GM23338 (cell line): Measurements from ENCODE around the gene NOX5. TPM values are rescaled to one million over a fixed set of nuclear protein-coding genes. Genes with fewer than 3 reads are reported as not detected.

Source experiments
- ATAC-seq: fragments of 200-7000 bp; cut with Tn5 transposase; 3 replicates; pipeline ENCODE4 v1.9.1; 2020
- DNase-seq: peaks from one replicate; pipeline ENCODE4 v3.0.0-alpha.2; 2015; ENCODE audit warnings: low spot score
- H2AFZ ChIP-seq: fragments of 200-600 bp; sonication (generic); 2 replicates; pipeline ENCODE4 v1.8.0; 2016; ENCODE audit warnings: antibody characterized with exemption, mild to moderate bottlenecking, moderate library complexity
- H3F3A ChIP-seq: fragments of 200-600 bp; sonication (generic); replicated peaks from 2 replicates; pipeline ENCODE4 v1.8.0; 2017; ENCODE audit warnings: antibody characterized with exemption, mixed run types, low read depth
- H3K27ac ChIP-seq: fragments of 200-600 bp; sonication (generic); 2 replicates; pipeline ENCODE4 v1.6.1; 2016; ENCODE audit warnings: low read depth
- H3K27me3 ChIP-seq: fragments of 200-600 bp; sonication (generic); 2 replicates; pipeline ENCODE4 v1.8.0; 2016; ENCODE audit warnings: mild to moderate bottlenecking, mixed run types, moderate library complexity; ENCODE audit not compliant: insufficient read depth
- H3K36me3 ChIP-seq: fragments of 200-600 bp; sonication (generic); 2 replicates; pipeline ENCODE4 v1.8.0; 2016; ENCODE audit warnings: mild to moderate bottlenecking; ENCODE audit not compliant: insufficient read depth
- H3K4me1 ChIP-seq: fragments of 200-600 bp; sonication (generic); 2 replicates; pipeline ENCODE4 v1.8.0; 2016; ENCODE audit warnings: mild to moderate bottlenecking, moderate library complexity; ENCODE audit not compliant: insufficient read depth
- H3K4me2 ChIP-seq: fragments of 200-600 bp; sonication (generic); 2 replicates; pipeline ENCODE4 v1.7.1; 2017; ENCODE audit warnings: mixed run types
- H3K4me3 ChIP-seq: fragments of 200-600 bp; sonication (generic); 2 replicates; pipeline ENCODE4 v1.6.1; 2016; ENCODE audit warnings: mixed run types
- H3K79me2 ChIP-seq: fragments of 200-600 bp; sonication (generic); replicated peaks from 2 replicates; pipeline ENCODE4 v1.8.0; 2017; ENCODE audit warnings: mild to moderate bottlenecking; ENCODE audit not compliant: insufficient read depth
- H3K9me2 ChIP-seq: fragments of 200-600 bp; sonication (generic); 2 replicates; pipeline ENCODE4 v1.8.0; 2017; ENCODE audit not compliant: insufficient read depth
- H4K20me1 ChIP-seq: fragments of 200-600 bp; sonication (generic); replicated peaks from 2 replicates; pipeline ENCODE4 v1.8.0; 2017; ENCODE audit warnings: mild to moderate bottlenecking; ENCODE audit not compliant: insufficient read depth
- H3K27ac Mint-ChIP-seq: 2 replicates; pipeline ENCODE4 v1.8.0; 2020; ENCODE audit warnings: inconsistent platforms, mild to moderate bottlenecking, moderate library complexity, mixed read lengths
- H3K27me3 Mint-ChIP-seq: 3 replicates; pipeline ENCODE4 v1.8.0; 2022; ENCODE audit warnings: low read depth, mild to moderate bottlenecking, moderate library complexity, mixed read lengths, inconsistent platforms; ENCODE audit not compliant: insufficient read depth, poor library complexity
- H3K36me3 Mint-ChIP-seq: 3 replicates; pipeline ENCODE4 v1.8.0; 2021; ENCODE audit warnings: low read depth, mild to moderate bottlenecking, inconsistent platforms, moderate library complexity, mixed read lengths
- H3K4me1 Mint-ChIP-seq: 3 replicates; pipeline ENCODE4 v1.8.0; 2020; ENCODE audit warnings: mild to moderate bottlenecking, inconsistent platforms, mixed read lengths
- H3K4me3 Mint-ChIP-seq: 3 replicates; pipeline ENCODE4 v1.8.0; 2021; ENCODE audit warnings: moderate library complexity, mild to moderate bottlenecking, inconsistent platforms, mixed read lengths
- H3K9me3 Mint-ChIP-seq: 3 replicates; pipeline ENCODE4 v1.8.0; 2020; ENCODE audit warnings: moderate library complexity, mild to moderate bottlenecking, inconsistent platforms, mixed read lengths
- CREB1 ChIP-seq: fragments of 250-450 bp; sonication (Bioruptor Pico); IDR thresholded peaks from 2 replicates; pipeline ENCODE4 v1.5.0; 2020; ENCODE audit warnings: low read depth, mild to moderate bottlenecking, moderate library complexity
- EZH2 ChIP-seq: fragments of 200-600 bp; sonication (generic); IDR thresholded peaks from one replicate; pipeline ENCODE4 v1.8.0; 2017; ENCODE audit warnings: antibody characterized with exemption, mild to moderate bottlenecking, low read depth; ENCODE audit not compliant: unreplicated experiment
- JUNB ChIP-seq: IDR thresholded peaks from one replicate; pipeline ENCODE4 v1.6.1; 2016; ENCODE audit warnings: antibody characterized with exemption; ENCODE audit not compliant: unreplicated experiment
- STAT1 ChIP-seq: IDR thresholded peaks from one replicate; pipeline ENCODE4 v1.6.1; 2016; ENCODE audit warnings: antibody characterized with exemption; ENCODE audit not compliant: unreplicated experiment
- polyA plus RNA-seq: library from polyadenylated mRNA; unstranded; fragments of >200 nt; fragmentation: Nextera tagmentation; extraction: Ambion mirVana; gene quantifications from 2 replicates; pipeline ENCODE4 v1.2.1, GENCODE V29; 2016
- total RNA-seq: library from RNA; depleted of rRNA; stranded (reverse); fragments of >200 nt; shearing (Covaris generic); gene quantifications from 2 replicates; pipeline ENCODE4 v1.2.3, GENCODE V29; 2014
- TF ChIP-seq, protein P1 (sequence below): fragments of 250-450 bp; sonication (Bioruptor Pico); IDR thresholded peaks from 2 replicates; pipeline ENCODE4 v1.5.0; 2020; ENCODE audit warnings: mild to moderate bottlenecking, moderate library complexity

Gene NOX5
- total and polyA plus RNA-seq, 2 experiments from 2014 or later, result 0.03 TPM; not detected in 1

DNA sequence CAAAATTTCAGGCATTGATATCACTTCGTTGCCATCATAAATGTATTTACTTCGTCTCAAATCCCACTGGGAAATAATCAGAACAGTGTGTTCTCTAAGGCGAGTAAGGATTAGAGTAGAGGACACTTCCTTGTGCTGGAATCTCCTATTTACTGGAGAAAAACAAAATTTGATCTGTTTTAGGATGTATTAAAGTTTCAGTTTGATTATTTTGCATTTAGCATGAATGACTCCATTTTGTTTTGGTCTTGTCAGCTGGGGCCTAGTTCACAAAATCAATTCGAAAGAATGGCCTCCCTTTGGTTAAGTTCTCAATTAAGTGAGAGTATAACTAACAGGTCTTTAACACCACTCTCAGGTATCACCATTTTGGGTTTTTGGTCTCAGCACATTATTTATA is 11.7 kb upstream of the NOX5 start:
- Histone ChIP-seq H3K27ac (no peak overlapping the region), H3K4me1 (peaks cover 27% of the 10 kb centered on the region), H2AFZ (no peak overlapping the region), H4K20me1 (no peaks in the 10 kb centered on the region), H3K4me3 (no peak overlapping the region), H3K36me3 (peaks cover 7% of the 10 kb centered on the region; the same call in 1 of the 2 replicates), H3K79me2 (no peaks in the 10 kb centered on the region), H3K9me2 (peaks cover 5% of the 10 kb centered on the region), H3K27me3 (no peaks in the 10 kb centered on the region), H3F3A (no peaks in the 10 kb centered on the region), H3K4me2 (no peak overlapping the region)
- Mint-ChIP-seq H3K27me3 (peaks cover 7% of the 10 kb centered on the region), H3K27ac (no peak overlapping the region), H3K36me3 (peaks cover 5% of the 10 kb centered on the region), H3K9me3 (peaks cover 9% of the 10 kb centered on the region), H3K4me3 (no peak overlapping the region), H3K4me1 (peaks cover 35% of the 10 kb centered on the region)
- DNase-seq, result no peak
- ATAC-seq, result no peak
- TF ChIP-seq JUNB (no peak), CREB1 (no peak), EZH2 (no peak), STAT1 (no peak)
- TF ChIP-seq, protein P1, sequence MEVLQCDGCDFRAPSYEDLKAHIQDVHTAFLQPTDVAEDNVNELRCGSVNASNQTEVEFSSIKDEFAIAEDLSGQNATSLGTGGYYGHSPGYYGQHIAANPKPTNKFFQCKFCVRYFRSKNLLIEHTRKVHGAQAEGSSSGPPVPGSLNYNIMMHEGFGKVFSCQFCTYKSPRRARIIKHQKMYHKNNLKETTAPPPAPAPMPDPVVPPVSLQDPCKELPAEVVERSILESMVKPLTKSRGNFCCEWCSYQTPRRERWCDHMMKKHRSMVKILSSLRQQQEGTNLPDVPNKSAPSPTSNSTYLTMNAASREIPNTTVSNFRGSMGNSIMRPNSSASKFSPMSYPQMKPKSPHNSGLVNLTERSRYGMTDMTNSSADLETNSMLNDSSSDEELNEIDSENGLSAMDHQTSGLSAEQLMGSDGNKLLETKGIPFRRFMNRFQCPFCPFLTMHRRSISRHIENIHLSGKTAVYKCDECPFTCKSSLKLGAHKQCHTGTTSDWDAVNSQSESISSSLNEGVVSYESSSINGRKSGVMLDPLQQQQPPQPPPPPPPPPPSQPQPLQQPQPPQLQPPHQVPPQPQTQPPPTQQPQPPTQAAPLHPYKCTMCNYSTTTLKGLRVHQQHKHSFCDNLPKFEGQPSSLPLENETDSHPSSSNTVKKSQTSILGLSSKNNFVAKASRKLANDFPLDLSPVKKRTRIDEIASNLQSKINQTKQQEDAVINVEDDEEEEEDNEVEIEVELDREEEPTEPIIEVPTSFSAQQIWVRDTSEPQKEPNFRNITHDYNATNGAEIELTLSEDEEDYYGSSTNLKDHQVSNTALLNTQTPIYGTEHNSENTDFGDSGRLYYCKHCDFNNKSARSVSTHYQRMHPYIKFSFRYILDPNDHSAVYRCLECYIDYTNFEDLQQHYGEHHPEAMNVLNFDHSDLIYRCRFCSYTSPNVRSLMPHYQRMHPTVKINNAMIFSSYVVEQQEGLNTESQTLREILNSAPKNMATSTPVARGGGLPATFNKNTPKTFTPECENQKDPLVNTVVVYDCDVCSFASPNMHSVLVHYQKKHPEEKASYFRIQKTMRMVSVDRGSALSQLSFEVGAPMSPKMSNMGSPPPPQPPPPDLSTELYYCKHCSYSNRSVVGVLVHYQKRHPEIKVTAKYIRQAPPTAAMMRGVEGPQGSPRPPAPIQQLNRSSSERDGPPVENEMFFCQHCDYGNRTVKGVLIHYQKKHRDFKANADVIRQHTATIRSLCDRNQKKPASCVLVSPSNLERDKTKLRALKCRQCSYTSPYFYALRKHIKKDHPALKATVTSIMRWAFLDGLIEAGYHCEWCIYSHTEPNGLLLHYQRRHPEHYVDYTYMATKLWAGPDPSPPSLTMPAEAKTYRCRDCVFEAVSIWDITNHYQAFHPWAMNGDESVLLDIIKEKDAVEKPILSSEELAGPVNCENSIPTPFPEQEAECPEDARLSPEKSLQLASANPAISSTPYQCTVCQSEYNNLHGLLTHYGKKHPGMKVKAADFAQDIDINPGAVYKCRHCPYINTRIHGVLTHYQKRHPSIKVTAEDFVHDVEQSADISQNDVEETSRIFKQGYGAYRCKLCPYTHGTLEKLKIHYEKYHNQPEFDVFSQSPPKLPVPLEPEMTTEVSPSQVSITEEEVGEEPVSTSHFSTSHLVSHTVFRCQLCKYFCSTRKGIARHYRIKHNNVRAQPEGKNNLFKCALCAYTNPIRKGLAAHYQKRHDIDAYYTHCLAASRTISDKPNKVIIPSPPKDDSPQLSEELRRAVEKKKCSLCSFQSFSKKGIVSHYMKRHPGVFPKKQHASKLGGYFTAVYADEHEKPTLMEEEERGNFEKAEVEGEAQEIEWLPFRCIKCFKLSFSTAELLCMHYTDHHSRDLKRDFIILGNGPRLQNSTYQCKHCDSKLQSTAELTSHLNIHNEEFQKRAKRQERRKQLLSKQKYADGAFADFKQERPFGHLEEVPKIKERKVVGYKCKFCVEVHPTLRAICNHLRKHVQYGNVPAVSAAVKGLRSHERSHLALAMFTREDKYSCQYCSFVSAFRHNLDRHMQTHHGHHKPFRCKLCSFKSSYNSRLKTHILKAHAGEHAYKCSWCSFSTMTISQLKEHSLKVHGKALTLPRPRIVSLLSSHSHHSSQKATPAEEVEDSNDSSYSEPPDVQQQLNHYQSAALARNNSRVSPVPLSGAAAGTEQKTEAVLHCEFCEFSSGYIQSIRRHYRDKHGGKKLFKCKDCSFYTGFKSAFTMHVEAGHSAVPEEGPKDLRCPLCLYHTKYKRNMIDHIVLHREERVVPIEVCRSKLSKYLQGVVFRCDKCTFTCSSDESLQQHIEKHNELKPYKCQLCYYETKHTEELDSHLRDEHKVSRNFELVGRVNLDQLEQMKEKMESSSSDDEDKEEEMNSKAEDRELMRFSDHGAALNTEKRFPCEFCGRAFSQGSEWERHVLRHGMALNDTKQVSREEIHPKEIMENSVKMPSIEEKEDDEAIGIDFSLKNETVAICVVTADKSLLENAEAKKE (CRISPR knock-in tag), result no peak

GRCh38 chr15:69004011-69004410 is 10.5 kb upstream of the NOX5 start:
- H3F3A ChIP-seq, result no peaks in the 10 kb centered on the region
- Mint-ChIP-seq H3K36me3 (peaks cover 8% of the 10 kb centered on the region), H3K9me3 (peaks cover 16% of the 10 kb centered on the region), H3K27me3 (peaks cover 7% of the 10 kb centered on the region), H3K4me3 (no peak overlapping the region), H3K4me1 (peaks cover 24% of the 10 kb centered on the region), H3K27ac (no peak overlapping the region)
- no peaks in the 10 kb centered on the region for H3K79me2 ChIP-seq
- ATAC-seq (no peak), DNase-seq (no peak)
- no peak overlapping the region for H3K4me3 ChIP-seq
- no peak overlapping the region for H3K27ac ChIP-seq
- no peaks in the 10 kb centered on the region for H3K9me2 ChIP-seq
- H4K20me1 ChIP-seq, result no peaks in the 10 kb centered on the region
- H2AFZ ChIP-seq, result no peak overlapping the region
- H3K4me2 ChIP-seq, result no peak overlapping the region
- peaks cover 9% of the 10 kb centered on the region for H3K36me3 ChIP-seq
- peaks cover 18% of the 10 kb centered on the region for H3K4me1 ChIP-seq
- H3K27me3 ChIP-seq, result no peaks in the 10 kb centered on the region
- no peak for TF ChIP-seq EZH2
- TF ChIP-seq, protein P1 (CRISPR knock-in tag), result no peak
- TF ChIP-seq STAT1, result no peak
